Spleen (tissue), 11 donors: Measurements from ENCODE around the gene ZNF253. TPM values are rescaled to one million over a fixed set of nuclear protein-coding genes. Genes with fewer than 3 reads are reported as not detected.
"Not testable (repeated sequence)": the region's sequence is repeated elsewhere in the genome, so short reads cannot be mapped to it uniquely, and the experiment has no call there.

Experiments
- DNase-seq: peaks from one replicate; pipeline ENCODE4 v3.0.0-alpha.2; 2020
- H3K27ac ChIP-seq, 8 donors: fragments of 200-600 bp; sonication (generic) in 7 of 8; 1 replicate in 4 of 8; 2 replicates in 4 of 8; pipeline versions ENCODE4 v1.5.0 to v1.8.0; 2016 to 2021; ENCODE audit warnings: inconsistent platforms in 4 of 8, mild to moderate bottlenecking in 4 of 8, moderate library complexity in 1 of 8
- H3K27me3 ChIP-seq, 7 donors: fragments of 200-600 bp; sonication (generic) in 6 of 7; replicated peaks in 1 of 7; 1 replicate in 4 of 7; 2 replicates in 3 of 7; pipeline versions ENCODE4 v1.5.0 to v1.8.0; 2016 to 2021; ENCODE audit warnings: inconsistent platforms in 3 of 7, mild to moderate bottlenecking in 1 of 7
- H3K36me3 ChIP-seq, 6 donors: fragments of 200-600 bp; sonication (generic) in 5 of 6; 1 replicate in 4 of 6; 2 replicates in 2 of 6; pipeline versions ENCODE4 v1.5.0 to v1.8.0; 2016 to 2021; ENCODE audit warnings: inconsistent platforms in 2 of 6
- H3K4me1 ChIP-seq, 6 donors: fragments of 200-600 bp; sonication (generic) in 5 of 6; 1 replicate in 3 of 6; 2 replicates in 3 of 6; pipeline versions ENCODE4 v1.5.0 to v1.8.0; 2016 to 2021; ENCODE audit warnings: inconsistent platforms in 3 of 6
- H3K4me3 ChIP-seq, 8 donors: fragments of 200-600 bp; sonication (generic) in 7 of 8; 1 replicate in 4 of 8; 2 replicates in 4 of 8; pipeline versions ENCODE4 v1.5.0 to v1.8.0; 2016 to 2021; ENCODE audit warnings: inconsistent platforms in 4 of 8, mild to moderate bottlenecking in 4 of 8, moderate library complexity in 2 of 8
- H3K9me3 ChIP-seq, 8 donors: fragments of 200-600 bp; sonication (generic) in 7 of 8; 1 replicate in 4 of 8; 2 replicates in 4 of 8; pipeline versions ENCODE4 v1.5.0 to v1.8.0; 2016 to 2021; ENCODE audit warnings: inconsistent platforms in 4 of 8
- POLR2A ChIP-seq, 3 donors: fragments of 450-650 bp; IDR thresholded peaks; one replicate each; pipeline ENCODE4 v1.5.1; 2017; ENCODE audit warnings: antibody characterized with exemption in 3 of 3, mild to moderate bottlenecking in 1 of 3
- POLR2AphosphoS5 ChIP-seq, 3 donors: sonication (generic); formaldehyde crosslinking; IDR thresholded peaks; one replicate each; pipeline ENCODE4 v1.5.1; 2017; ENCODE audit warnings: antibody characterized with exemption in 3 of 3
- WGBS, 5 donors: extraction: QIAGEN DNeasy Blood & Tissue Kit in 3 of 5; methylation state at CpG; one replicate each; pipeline versions ENCODE4 v1.1.5 to v1.1.7; 2013 to 2018; 5-methylcytosine and 5-hydroxymethylcytosine counted together
- intact Hi-C: fragments of 100-400 bp; cut with DNase I; formaldehyde crosslinking; loops from one replicate; pipeline ENCODE4 v1.15.0; 2023; ENCODE audit warnings: low total_unique reads
- polyA plus RNA-seq, 3 donors: library from polyadenylated mRNA; stranded (reverse); fragments of 200-250 nt; gene quantifications; one replicate each; pipeline ENCODE4 v1.2.1, GENCODE V29; 2013
- total RNA-seq, 7 donors: library from RNA; depleted of rRNA in 3 of 7; stranded (reverse); fragments of >200 nt in 3 of 7; fragmentation: NEBNext Ultra II Directional in 4 of 7; extraction: Animal tissue kit (Norgen Biotek cat#: 25700) in 4 of 7; gene quantifications; one replicate each; pipeline versions ENCODE4 v1.1.0 to v1.2.1, GENCODE V29; 2016 to 2021
- TF ChIP-seq, protein P1 (sequence below), 11 experiments: fragments of 200-600 bp in 7 of 11; fragments of 450-650 bp in 4 of 11; sonication (generic) in 4 of 11; IDR thresholded peaks in 8 of 11; conservative IDR thresholded peaks in 3 of 11; 1 replicate in 7 of 11; 2 replicates in 4 of 11; pipeline versions ENCODE4 v1.4.0 to v1.8.0; 2016 to 2021; ENCODE audit warnings: antibody characterized with exemption in 11 of 11, inconsistent platforms in 4 of 11, mild to moderate bottlenecking in 1 of 11
- donor health status: healthy with polysubstance abuse.
- donor health status: DM: no; HTN: no; CAD: no; lungs with moderate emphysema.
- donor health status: DM: no; HTN: no; CAD: no.
- donor health status: Bipolar disorder and iron deficiency.
- donor health status: healthy.
- donor health status: DM: no; HTN: no; CAD: no.
- donor health status: DM: yes; HTN: yes; CAD: no.

Gene ZNF253
- total and polyA plus RNA-seq, 10 donors: 4.0 to 34.8 (median 15.5) TPM

DNA sequence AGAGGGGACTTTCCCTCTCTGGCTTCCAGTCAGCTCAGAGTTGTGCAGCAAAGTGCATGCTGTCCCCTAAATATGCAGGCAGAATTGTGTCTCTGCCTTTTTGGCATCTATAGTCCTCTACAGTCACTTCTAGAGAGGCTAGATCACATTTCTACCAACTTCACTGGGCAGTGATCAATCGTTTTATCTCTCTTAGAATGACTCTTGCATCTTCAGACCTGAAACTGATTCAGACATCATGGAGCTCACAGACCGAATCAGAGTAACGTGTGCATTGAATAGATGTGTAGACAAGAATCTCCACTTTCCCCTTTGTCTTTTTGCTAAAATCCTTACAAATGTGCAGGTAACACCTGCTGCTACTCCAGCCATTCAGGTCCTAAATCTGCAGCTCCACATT, 6.2 kb downstream of the ZNF253 start:
- TF ChIP-seq, protein P1, sequence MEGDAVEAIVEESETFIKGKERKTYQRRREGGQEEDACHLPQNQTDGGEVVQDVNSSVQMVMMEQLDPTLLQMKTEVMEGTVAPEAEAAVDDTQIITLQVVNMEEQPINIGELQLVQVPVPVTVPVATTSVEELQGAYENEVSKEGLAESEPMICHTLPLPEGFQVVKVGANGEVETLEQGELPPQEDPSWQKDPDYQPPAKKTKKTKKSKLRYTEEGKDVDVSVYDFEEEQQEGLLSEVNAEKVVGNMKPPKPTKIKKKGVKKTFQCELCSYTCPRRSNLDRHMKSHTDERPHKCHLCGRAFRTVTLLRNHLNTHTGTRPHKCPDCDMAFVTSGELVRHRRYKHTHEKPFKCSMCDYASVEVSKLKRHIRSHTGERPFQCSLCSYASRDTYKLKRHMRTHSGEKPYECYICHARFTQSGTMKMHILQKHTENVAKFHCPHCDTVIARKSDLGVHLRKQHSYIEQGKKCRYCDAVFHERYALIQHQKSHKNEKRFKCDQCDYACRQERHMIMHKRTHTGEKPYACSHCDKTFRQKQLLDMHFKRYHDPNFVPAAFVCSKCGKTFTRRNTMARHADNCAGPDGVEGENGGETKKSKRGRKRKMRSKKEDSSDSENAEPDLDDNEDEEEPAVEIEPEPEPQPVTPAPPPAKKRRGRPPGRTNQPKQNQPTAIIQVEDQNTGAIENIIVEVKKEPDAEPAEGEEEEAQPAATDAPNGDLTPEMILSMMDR (IDR thresholded peaks at IDR 0.05 in 8 of 11, conservative IDR thresholded peaks at IDR 0.05 in 3 of 11): no peak
- no peak for TF ChIP-seq POLR2AphosphoS5 (IDR thresholded peaks at IDR 0.05)
- Histone ChIP-seq H3K27me3 (no peaks in the 10 kb centered on the region), H3K4me1 (peaks cover 14 to 54% (median 35%) of the 10 kb centered on the region in 6 donors), H3K27ac (no peak overlapping the region), H3K9me3 (peaks cover 0 to 80% (median 54%) of the 10 kb centered on the region in 8 donors), H3K4me3 (no peak overlapping the region), H3K36me3 (peaks cover 0 to 62% (median 7%) of the 10 kb centered on the region in 6 donors)
- intact Hi-C loops: no loop called here
- no peak for DNase-seq
- 61 to 81% (median 76%) methylated on average over 3 of the region's 3 CpGs for WGBS, 5 donors

DNA sequence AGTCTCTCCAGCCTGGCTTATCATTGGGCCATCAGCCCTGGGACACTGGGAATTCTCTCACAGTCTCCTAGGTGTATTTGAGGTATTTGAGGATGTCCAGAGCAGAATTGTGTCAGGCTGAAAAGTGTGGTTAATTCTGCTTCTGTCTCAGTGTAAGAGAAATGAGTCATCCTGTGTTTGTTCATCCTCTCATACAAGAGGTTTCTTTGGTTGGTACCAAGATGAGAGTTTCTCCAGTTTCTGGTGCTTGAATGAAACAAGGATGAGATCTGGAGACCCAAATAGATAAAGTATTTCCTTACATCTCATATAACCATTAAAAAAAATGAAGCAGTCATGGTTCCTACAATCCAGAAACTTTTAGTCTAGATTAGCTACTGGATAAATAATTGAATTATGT, 7.7 kb downstream of the ZNF253 start:
- intact Hi-C loops: no loop called here
- no peak overlapping the region for H3K27ac ChIP-seq
- H3K9me3 ChIP-seq: peaks cover 0 to 93% (median 61%) of the 10 kb centered on the region in 8 donors
- H3K36me3 ChIP-seq: peaks cover 0 to 74% (median 7%) of the 10 kb centered on the region in 6 donors
- peaks cover 8 to 39% (median 20%) of the 10 kb centered on the region in 6 donors for H3K4me1 ChIP-seq
- no peak for DNase-seq
- no peaks in the 10 kb centered on the region for H3K27me3 ChIP-seq
- no peak overlapping the region for H3K4me3 ChIP-seq
- TF ChIP-seq POLR2AphosphoS5 (IDR thresholded peaks at IDR 0.05) (no peak), POLR2A (IDR thresholded peaks at IDR 0.05) (no peak)
- TF ChIP-seq, protein P1 (IDR thresholded peaks at IDR 0.05 in 8 of 11, conservative IDR thresholded peaks at IDR 0.05 in 3 of 11): no peak

DNA sequence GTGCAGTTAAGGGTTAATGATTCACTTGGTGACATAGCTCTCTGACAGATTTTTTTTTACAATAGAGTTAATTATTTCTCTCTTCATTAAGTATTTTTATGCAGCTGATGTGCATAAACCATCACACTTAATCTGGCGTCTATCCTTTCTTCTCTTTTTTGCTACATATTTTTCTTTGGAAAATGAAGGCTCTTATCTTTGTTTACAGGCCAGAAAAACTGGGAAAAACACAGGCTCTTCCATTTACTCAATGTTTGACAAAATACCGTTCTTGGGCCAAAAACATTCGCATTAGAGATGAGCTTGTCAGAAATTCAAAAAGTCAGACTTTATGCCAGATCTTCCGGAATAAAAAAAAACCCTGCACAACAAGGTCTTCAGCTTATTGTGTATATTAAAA, 12.0 kb downstream of the ZNF253 start:
- no peaks in the 10 kb centered on the region for H3K27me3 ChIP-seq
- H3K9me3 ChIP-seq: peaks cover 0 to 99% (median 65%) of the 10 kb centered on the region in 8 donors
- DNase-seq: no peak
- no peak for TF ChIP-seq POLR2AphosphoS5 (IDR thresholded peaks at IDR 0.05)
- TF ChIP-seq, protein P1 (IDR thresholded peaks at IDR 0.05 in 8 of 11, conservative IDR thresholded peaks at IDR 0.05 in 3 of 11): no peak
- no peak for TF ChIP-seq POLR2A (IDR thresholded peaks at IDR 0.05)
- WGBS, 5 donors: 78 to 94% (median 87%) methylated on average over 4 of the region's 4 CpGs
- peaks cover 0 to 97% (median 32%) of the 10 kb centered on the region in 6 donors for H3K36me3 ChIP-seq
- no peaks in the 10 kb centered on the region for H3K4me1 ChIP-seq
- no peak overlapping the region for H3K4me3 ChIP-seq
- intact Hi-C loops: no loop called here
- H3K27ac ChIP-seq: no peak overlapping the region

DNA sequence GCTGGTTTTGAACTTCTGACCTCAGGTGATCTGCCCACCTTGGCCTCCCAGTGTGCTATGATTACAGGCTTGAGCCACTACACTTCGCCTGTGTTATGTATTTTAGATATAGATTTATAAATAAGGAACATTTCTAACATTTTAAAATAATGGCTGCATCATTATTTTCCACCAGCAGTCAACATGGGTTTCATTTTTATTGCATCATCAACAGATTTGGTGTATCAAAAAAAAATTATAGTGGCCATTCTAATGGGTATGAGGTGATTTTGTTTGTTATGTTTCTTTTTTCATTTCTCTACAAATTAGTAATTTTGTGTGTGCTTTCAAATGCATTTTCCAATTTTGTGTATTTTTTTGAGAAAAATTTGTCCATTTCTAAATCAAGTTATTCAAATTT, 18.9 kb downstream of the ZNF253 start:
- Histone ChIP-seq H3K27me3 (no peaks in the 10 kb centered on the region), H3K9me3 (peaks cover 10 to 100% (median 80%) of the 10 kb centered on the region in 8 donors), H3K36me3 (peaks cover 0 to 96% (median 46%) of the 10 kb centered on the region in 6 donors), H3K27ac (no peak overlapping the region), H3K4me1 (no peaks in the 10 kb centered on the region), H3K4me3 (no peak overlapping the region)
- intact Hi-C loops: no loop called here
- 94 to 100% (median 98%) methylated on average over 1 of the region's 1 CpG for WGBS, 5 donors
- TF ChIP-seq, protein P1 (IDR thresholded peaks at IDR 0.05 in 8 of 11, conservative IDR thresholded peaks at IDR 0.05 in 3 of 11): no peak
- TF ChIP-seq POLR2A (IDR thresholded peaks at IDR 0.05) (no peak), POLR2AphosphoS5 (IDR thresholded peaks at IDR 0.05) (no peak)
- no peak for DNase-seq

DNA sequence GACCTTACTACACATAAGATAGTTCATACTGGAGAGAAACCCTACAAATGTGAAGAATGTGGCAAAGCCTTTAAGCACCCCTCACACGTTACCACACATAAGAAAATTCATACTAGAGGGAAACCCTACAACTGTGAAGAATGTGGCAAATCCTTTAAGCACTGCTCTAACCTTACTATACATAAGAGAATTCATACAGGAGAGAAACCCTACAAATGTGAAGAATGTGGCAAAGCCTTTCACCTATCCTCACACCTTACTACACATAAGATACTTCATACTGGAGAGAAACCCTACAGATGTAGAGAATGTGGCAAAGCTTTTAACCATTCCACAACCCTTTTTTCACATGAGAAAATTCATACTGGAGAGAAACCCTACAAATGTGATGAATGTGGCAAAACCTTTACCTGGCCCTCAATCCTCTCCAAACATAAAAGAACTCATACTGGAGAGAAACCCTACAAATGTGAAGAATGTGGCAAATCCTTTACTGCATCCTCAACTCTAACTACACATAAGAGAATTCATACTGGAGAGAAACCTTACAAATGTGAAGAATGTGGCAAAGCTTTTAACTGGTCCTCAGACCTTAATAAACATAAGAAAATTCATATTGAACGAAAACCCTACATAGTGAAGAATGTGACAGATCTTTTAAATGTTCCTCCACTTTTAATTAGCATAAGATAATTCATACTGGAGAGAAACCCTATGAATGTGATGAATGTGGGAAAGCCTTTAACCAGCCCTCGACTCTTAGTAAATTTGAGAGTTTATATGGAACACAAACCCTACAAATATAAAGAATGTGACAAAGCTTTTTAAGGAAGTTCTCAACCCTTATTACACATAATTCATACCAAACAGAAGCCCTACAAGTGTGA, 26.6 kb downstream of the ZNF253 start:
- peaks cover 27 to 100% (median 100%) of the 10 kb centered on the region in 8 donors for H3K9me3 ChIP-seq
- H3K27me3 ChIP-seq, H3K4me1 ChIP-seq, H3K27ac ChIP-seq, DNase-seq, intact Hi-C loops: not testable (repeated sequence)
- peaks cover 12 to 68% (median 28%) of the 10 kb centered on the region in 6 donors for H3K36me3 ChIP-seq
- 95 to 99% (median 96%) methylated on average over 3 of the region's 3 CpGs for WGBS, 5 donors
- H3K4me3 ChIP-seq: peak overlapping the region in 1 of 8 donors; percentile 3
